CD8-positive, alpha-beta memory T cell (primary cell): ENCODE results near the gene C2orf81. TPM values are rescaled to one million over a fixed set of nuclear protein-coding genes. Genes with fewer than 3 reads are reported as not detected.

Experiments
- CTCF ChIA-PET: fragments of 350-600 bp; sonication (Branson Sonifier 250); formaldehyde crosslinking; loops from one replicate; lab custom pipeline; 2021; ENCODE audit warnings: antibody characterized with exemption; lab: Charles Lee
- POLR2A ChIA-PET: fragments of 350-600 bp; sonication (Branson Sonifier 250); formaldehyde crosslinking; loops from one replicate; lab custom pipeline; 2021; ENCODE audit warnings: antibody characterized with exemption; lab: Charles Lee
- DNase-seq, 5 donors: peaks; one replicate each; pipeline versions ENCODE4 v3.0.0 to v3.0.0-alpha.2; 2020 to 2022; ENCODE audit warnings: mixed read lengths in 1 of 5
- H3K27ac ChIP-seq: one replicate; pipeline ENCODE4 v1.7.0; 2013; ENCODE audit warnings: low read depth, mild to moderate bottlenecking, low read length, moderate library complexity
- H3K27me3 ChIP-seq: 2 replicates; pipeline ENCODE4 v1.7.0; 2013; ENCODE audit warnings: low read length, mild to moderate bottlenecking; ENCODE audit not compliant: insufficient read depth, poor library complexity, severe bottlenecking
- H3K36me3 ChIP-seq: 2 replicates; pipeline ENCODE4 v1.7.0; 2013; ENCODE audit warnings: mild to moderate bottlenecking, low read length, moderate library complexity; ENCODE audit not compliant: insufficient read depth
- H3K4me1 ChIP-seq: 2 replicates; pipeline ENCODE4 v1.7.0; 2013; ENCODE audit warnings: mild to moderate bottlenecking, low read length, moderate library complexity; ENCODE audit not compliant: insufficient read depth
- H3K4me3 ChIP-seq: 2 replicates; pipeline ENCODE4 v1.7.0; 2013; ENCODE audit warnings: mild to moderate bottlenecking, low read length
- H3K9me3 ChIP-seq: 2 replicates; pipeline ENCODE4 v1.7.0; 2013; ENCODE audit warnings: mild to moderate bottlenecking, low read length
- H3K27ac Mint-ChIP-seq, 8 donors: one replicate each; pipeline ENCODE4 v1.8.0; 2020 to 2021; ENCODE audit warnings: mixed read lengths in 8 of 8, mild to moderate bottlenecking in 6 of 8, inconsistent platforms in 3 of 8, moderate library complexity in 3 of 8
- H3K27me3 Mint-ChIP-seq, 2 donors: one replicate each; pipeline ENCODE4 v1.8.0; 2020 to 2021; ENCODE audit warnings: mixed read lengths in 2 of 2, mild to moderate bottlenecking in 1 of 2, moderate library complexity in 1 of 2
- H3K36me3 Mint-ChIP-seq, 3 donors: one replicate each; pipeline ENCODE4 v1.8.0; 2020 to 2021; ENCODE audit warnings: mixed read lengths in 3 of 3, inconsistent platforms in 1 of 3, mild to moderate bottlenecking in 1 of 3
- H3K4me1 Mint-ChIP-seq, 3 donors: one replicate each; pipeline ENCODE4 v1.8.0; 2020 to 2021; ENCODE audit warnings: mixed read lengths in 3 of 3, inconsistent platforms in 1 of 3, mild to moderate bottlenecking in 1 of 3
- H3K4me3 Mint-ChIP-seq, 7 donors: one replicate each; pipeline ENCODE4 v1.8.0; 2020 to 2021; ENCODE audit warnings: mixed read lengths in 7 of 7, mild to moderate bottlenecking in 6 of 7, moderate library complexity in 4 of 7, inconsistent platforms in 2 of 7
- H3K9me3 Mint-ChIP-seq, 5 donors: one replicate each; pipeline ENCODE4 v1.8.0; 2020 to 2022; ENCODE audit warnings: mixed read lengths in 5 of 5, mild to moderate bottlenecking in 3 of 5, moderate library complexity in 2 of 5, inconsistent platforms in 1 of 5
- polyA plus RNA-seq: library from polyadenylated mRNA; unstranded; fragments of 300-500 nt; fragmentation: Illumina TruSeq; gene quantifications from one replicate; pipeline ENCODE4 v1.2.3, GENCODE V29; 2021
- total RNA-seq, 2 experiments: library from RNA; stranded (reverse); gene quantifications; one replicate each; pipeline ENCODE4 v1.2.3, GENCODE V29; 2021

C2orf81 gene
- total and polyA plus RNA-seq, 3 experiments from 2014 or later: 2.6 to 3.2 (median 2.7) TPM

DNA sequence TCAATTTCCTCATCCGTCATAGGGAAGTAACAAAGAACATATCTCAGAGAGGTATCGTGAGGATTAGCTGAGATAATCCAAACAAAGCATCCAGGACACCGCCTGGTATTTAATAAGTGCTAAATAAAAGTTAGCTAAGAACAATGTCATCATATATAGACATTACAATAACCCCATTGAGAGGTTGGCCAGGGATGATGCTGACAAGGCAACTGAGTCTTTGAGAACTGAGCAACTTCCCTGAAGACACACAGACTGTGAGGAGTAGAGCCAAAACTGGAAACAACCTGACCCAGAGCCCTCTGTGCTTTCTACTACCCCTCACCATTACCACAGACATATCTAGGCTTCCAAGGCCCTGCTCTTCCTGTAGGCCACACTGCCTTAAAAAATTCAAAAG, 39.7 kb downstream of the C2orf81 start:
- peaks cover 14% of the 10 kb centered on the region for H3K36me3 ChIP-seq
- H3K27me3 Mint-ChIP-seq: no peaks in the 10 kb centered on the region
- POLR2A ChIA-PET: no interaction called here
- H3K27ac Mint-ChIP-seq: peak overlapping the region in 5 of 8 donors; percentile 17 to 66 (median 40)
- H3K4me3 Mint-ChIP-seq: peak overlapping the region in 2 of 7 donors; percentile 36 to 71
- H3K9me3 Mint-ChIP-seq: no peaks in the 10 kb centered on the region
- CTCF ChIA-PET: interaction anchor here (1.3 to 1.9 kb wide), 3 partner anchors 10 to 558 kb away, joined by 3 to 11 read pairs (median 4); no protein-coding TSS in a partner anchor
- peaks cover 24% of the 10 kb centered on the region for H3K4me1 ChIP-seq
- peaks cover 40 to 54% (median 54%) of the 10 kb centered on the region in 3 donors for H3K4me1 Mint-ChIP-seq
- no peak overlapping the region for H3K4me3 ChIP-seq
- H3K9me3 ChIP-seq: no peaks in the 10 kb centered on the region
- H3K27ac ChIP-seq: no peak overlapping the region
- no peak for DNase-seq
- H3K36me3 Mint-ChIP-seq: peaks cover 0 to 37% (median 6%) of the 10 kb centered on the region in 3 donors
- H3K27me3 ChIP-seq: no peaks in the 10 kb centered on the region

GRCh38 chr2:74379851-74380789, 41.3 kb downstream of the C2orf81 start, which contains the start of gene DCTN1:
Gene DCTN1, minus strand, starts transcription at chr2:74380311. Its CDS starts 274 bp downstream, at chr2:74380037.
- Mint-ChIP-seq H3K4me3 (peak within 1 kb of the TSS; percentile 26 to 79 (median 68)), H3K4me1 (peaks cover 47 to 60% (median 59%) of the 10 kb centered on the region in 3 donors), H3K27ac (peak within 1 kb of the TSS; percentile 5 to 86 (median 54)), H3K27me3 (no peaks in the 10 kb centered on the region), H3K36me3 (peaks cover 7 to 53% (median 15%) of the 10 kb centered on the region in 3 donors), H3K9me3 (no peaks in the 10 kb centered on the region)
- H3K4me1 ChIP-seq: peaks cover 24% of the 10 kb centered on the region
- H3K27me3 ChIP-seq: no peaks in the 10 kb centered on the region
- H3K4me3 ChIP-seq: peak within 1 kb of the TSS; percentile 33
- DNase-seq: peak in 1 of 5 donors; percentile 6
- H3K36me3 ChIP-seq: peaks cover 14% of the 10 kb centered on the region
- CTCF ChIA-PET: interaction anchor here (1.4 to 1.7 kb wide), 2 partner anchors 12 to 208 kb away, joined by 3 to 4 read pairs; no protein-coding TSS in a partner anchor
- peak within 1 kb of the TSS; percentile 28 for H3K27ac ChIP-seq
- POLR2A ChIA-PET: no interaction called here
- no peaks in the 10 kb centered on the region for H3K9me3 ChIP-seq

DNA sequence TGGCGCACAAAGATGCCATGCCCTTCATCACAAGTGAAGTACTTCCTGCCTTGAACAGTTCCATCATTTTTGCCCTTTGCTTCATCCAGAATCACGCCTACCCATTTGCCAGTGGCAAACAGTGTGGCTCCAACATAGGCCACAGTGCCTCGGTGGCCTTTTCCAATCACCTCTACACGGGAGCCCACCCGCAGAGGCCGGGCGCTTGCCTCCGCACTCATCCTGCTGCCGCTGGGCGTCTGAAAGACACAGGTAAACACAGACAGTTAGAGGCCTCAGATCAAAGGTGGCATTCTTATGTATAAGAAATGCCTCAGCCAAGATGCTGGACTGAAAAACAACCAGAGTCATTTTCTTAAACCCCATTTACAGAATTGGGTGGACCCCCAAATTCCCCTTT, 43.4 kb downstream of the C2orf81 start:
- Histone ChIP-seq H3K36me3 (peaks cover 14% of the 10 kb centered on the region), H3K27ac (no peak overlapping the region), H3K27me3 (no peaks in the 10 kb centered on the region), H3K9me3 (no peaks in the 10 kb centered on the region), H3K4me3 (no peak overlapping the region), H3K4me1 (peaks cover 24% of the 10 kb centered on the region)
- no peak for DNase-seq
- ChIA-PET CTCF (no interaction called here), POLR2A (no interaction called here)
- Mint-ChIP-seq H3K36me3 (peaks cover 7 to 55% (median 12%) of the 10 kb centered on the region in 3 donors), H3K4me1 (peaks cover 46 to 60% (median 50%) of the 10 kb centered on the region in 3 donors), H3K9me3 (no peaks in the 10 kb centered on the region), H3K27me3 (no peaks in the 10 kb centered on the region), H3K27ac (peak overlapping the region in 1 of 8 donors; percentile 33), H3K4me3 (no peak overlapping the region)

GRCh38 chr2:74375838-74376237, 45.6 kb downstream of the C2orf81 start:
- Histone ChIP-seq H3K27ac (no peak overlapping the region), H3K4me3 (no peak overlapping the region), H3K27me3 (no peaks in the 10 kb centered on the region), H3K4me1 (peaks cover 21% of the 10 kb centered on the region), H3K9me3 (no peaks in the 10 kb centered on the region), H3K36me3 (peaks cover 18% of the 10 kb centered on the region)
- POLR2A ChIA-PET: no interaction called here
- H3K36me3 Mint-ChIP-seq: peaks cover 10 to 68% (median 18%) of the 10 kb centered on the region in 3 donors
- CTCF ChIA-PET: no interaction called here
- H3K27ac Mint-ChIP-seq: peak overlapping the region in 2 of 8 donors; percentile 38 to 42
- no peak overlapping the region for H3K4me3 Mint-ChIP-seq
- H3K4me1 Mint-ChIP-seq: peaks cover 36 to 46% (median 37%) of the 10 kb centered on the region in 3 donors
- no peaks in the 10 kb centered on the region for H3K9me3 Mint-ChIP-seq
- peaks cover 0 to 1% of the 10 kb centered on the region in 2 donors for H3K27me3 Mint-ChIP-seq
- no peak for DNase-seq

DNA sequence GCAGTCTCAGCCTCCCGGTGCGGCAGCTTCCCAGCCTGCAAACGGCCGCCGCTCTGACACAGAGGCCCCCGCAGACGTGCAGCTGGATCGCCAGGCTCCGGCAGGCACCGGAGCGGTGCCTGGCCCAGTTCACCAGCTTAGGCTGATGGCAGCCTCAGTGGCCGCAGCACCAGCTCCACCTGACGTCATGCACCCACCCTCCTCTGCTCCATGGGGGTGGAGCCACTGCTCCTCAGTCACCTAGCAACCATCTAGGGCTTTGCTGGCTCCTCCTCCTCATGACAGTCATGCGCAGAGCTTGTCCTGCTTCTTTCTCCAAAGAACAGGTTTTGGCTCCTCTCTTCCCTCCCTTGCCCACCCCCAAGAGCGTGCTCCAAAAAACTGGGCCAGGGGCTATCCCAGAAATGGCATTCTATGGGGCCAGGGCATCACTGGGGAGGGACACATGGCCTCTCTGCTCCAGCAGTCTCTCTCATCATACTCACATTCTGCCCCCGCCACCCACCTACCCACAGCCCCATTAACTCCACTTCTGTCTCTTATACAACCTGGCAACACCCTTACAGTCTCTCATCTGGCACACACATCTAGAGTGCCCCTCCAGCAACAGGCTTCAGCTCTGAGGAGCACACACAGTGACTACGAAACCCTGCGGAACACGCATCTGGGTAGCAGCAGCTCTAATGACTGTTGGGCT, 46.8 kb downstream of the C2orf81 start:
- Histone ChIP-seq H3K4me1 (peaks cover 10% of the 10 kb centered on the region), H3K9me3 (no peaks in the 10 kb centered on the region), H3K27me3 (no peaks in the 10 kb centered on the region), H3K27ac (no peak overlapping the region), H3K36me3 (peaks cover 26% of the 10 kb centered on the region), H3K4me3 (no peak overlapping the region)
- H3K4me3 Mint-ChIP-seq: no peak overlapping the region
- no peaks in the 10 kb centered on the region for H3K9me3 Mint-ChIP-seq
- H3K27ac Mint-ChIP-seq: peak overlapping the region in 3 of 8 donors; percentile 58 to 78 (median 70)
- POLR2A ChIA-PET: no interaction called here
- no peak for DNase-seq
- peaks cover 0 to 1% of the 10 kb centered on the region in 2 donors for H3K27me3 Mint-ChIP-seq
- H3K4me1 Mint-ChIP-seq: peaks cover 25 to 35% (median 26%) of the 10 kb centered on the region in 3 donors
- CTCF ChIA-PET: interaction anchor here (0.9 kb wide), 1 partner anchor 18 kb away, joined by 3 read pairs; no protein-coding TSS in a partner anchor
- peaks cover 15 to 80% (median 25%) of the 10 kb centered on the region in 3 donors for H3K36me3 Mint-ChIP-seq

DNA sequence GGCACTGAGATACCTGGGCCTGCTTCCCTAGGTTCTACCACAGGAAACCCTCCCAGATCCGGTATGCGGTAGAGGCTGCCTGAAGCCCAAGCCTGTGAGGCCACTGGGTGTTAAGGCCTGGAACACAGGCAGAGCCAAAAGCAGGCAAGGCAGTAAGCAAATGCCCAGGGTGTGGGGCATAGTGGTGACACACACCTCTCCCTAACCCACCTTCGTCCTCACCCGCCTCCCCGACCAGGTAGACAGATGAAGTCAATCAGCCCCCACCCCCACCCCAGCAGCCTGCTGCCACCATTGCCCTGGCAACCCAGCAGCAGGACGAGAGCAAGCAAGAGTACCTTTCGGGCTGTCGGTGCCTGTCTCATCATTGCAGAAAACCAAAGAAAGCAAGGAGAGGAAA, 47.4 kb downstream of the C2orf81 start:
- ChIA-PET POLR2A (no interaction called here), CTCF (no interaction called here)

DNA sequence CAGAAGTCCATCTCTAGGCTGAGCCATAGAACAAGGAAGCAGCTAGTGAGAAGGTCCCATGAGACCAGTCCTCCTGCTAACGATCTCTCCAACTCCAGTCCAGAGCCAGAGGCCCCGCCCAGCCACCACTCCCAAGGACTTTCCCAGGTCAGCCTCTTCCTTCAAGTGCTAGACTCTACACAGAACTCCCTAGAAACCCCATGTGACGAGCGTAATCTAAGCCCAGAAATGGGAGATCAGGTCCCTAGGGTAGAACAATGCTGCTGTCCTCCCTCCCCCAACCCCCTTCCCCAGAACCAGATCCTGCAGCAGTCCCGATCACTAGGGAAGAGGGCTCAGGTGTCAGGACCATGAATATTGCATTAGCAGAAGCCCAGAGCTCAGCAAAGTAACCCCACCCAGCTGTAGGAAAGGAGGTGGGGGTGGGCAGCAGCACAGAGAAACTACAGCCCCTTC, 48.2 kb downstream of the C2orf81 start:
- no peaks in the 10 kb centered on the region for H3K9me3 ChIP-seq
- peaks cover 13 to 22% (median 16%) of the 10 kb centered on the region in 3 donors for H3K4me1 Mint-ChIP-seq
- no peaks in the 10 kb centered on the region for H3K9me3 Mint-ChIP-seq
- peaks cover 0 to 1% of the 10 kb centered on the region in 2 donors for H3K27me3 Mint-ChIP-seq
- H3K27ac ChIP-seq: no peak overlapping the region
- H3K27me3 ChIP-seq: no peaks in the 10 kb centered on the region
- no peak overlapping the region for H3K27ac Mint-ChIP-seq
- ChIA-PET POLR2A (interaction anchor here (0.5 kb wide), 1 partner anchor 98 kb away, joined by 3 read pairs; no protein-coding TSS in a partner anchor), CTCF (no interaction called here)
- peaks cover 18 to 89% (median 28%) of the 10 kb centered on the region in 3 donors for H3K36me3 Mint-ChIP-seq
- H3K4me3 Mint-ChIP-seq: no peak overlapping the region
- H3K4me3 ChIP-seq: no peak overlapping the region
- H3K4me1 ChIP-seq: no peaks in the 10 kb centered on the region
- DNase-seq: no peak
- peaks cover 36% of the 10 kb centered on the region for H3K36me3 ChIP-seq

More for the DNA sequence above, 47.4 kb downstream of the C2orf81 start:
- H3K27me3 Mint-ChIP-seq: peaks cover 0 to 1% of the 10 kb centered on the region in 2 donors
- H3K27me3 ChIP-seq: no peaks in the 10 kb centered on the region
- no peak overlapping the region for H3K27ac ChIP-seq
- H3K36me3 Mint-ChIP-seq: peaks cover 15 to 86% (median 26%) of the 10 kb centered on the region in 3 donors
- DNase-seq: no peak
- H3K9me3 ChIP-seq: no peaks in the 10 kb centered on the region
- H3K4me3 Mint-ChIP-seq: no peak overlapping the region
- H3K4me1 ChIP-seq: peaks cover 3% of the 10 kb centered on the region
- peaks cover 29% of the 10 kb centered on the region for H3K36me3 ChIP-seq
- no peaks in the 10 kb centered on the region for H3K9me3 Mint-ChIP-seq
- peaks cover 18 to 28% (median 22%) of the 10 kb centered on the region in 3 donors for H3K4me1 Mint-ChIP-seq
- H3K4me3 ChIP-seq: no peak overlapping the region
- H3K27ac Mint-ChIP-seq: peak overlapping the region in 4 of 8 donors; percentile 29 to 87 (median 46)
